Breast epithelium (tissue), 3 donors: ENCODE data around the gene KCMF1.

Source experiments
- POLR2AphosphoS5 ChIP-seq, 3 donors: sonication (generic); formaldehyde crosslinking; IDR thresholded peaks; one replicate each; pipeline ENCODE4 v1.6.1; 2017; ENCODE audit warnings: antibody characterized with exemption in 3 of 3
- TF ChIP-seq, protein P1 (sequence below), 3 donors: fragments of 450-650 bp; IDR thresholded peaks; one replicate each; pipeline ENCODE4 v1.5.1; 2016 to 2017; ENCODE audit warnings: antibody characterized with exemption in 3 of 3, mild to moderate bottlenecking in 3 of 3, moderate library complexity in 3 of 3

DNA sequence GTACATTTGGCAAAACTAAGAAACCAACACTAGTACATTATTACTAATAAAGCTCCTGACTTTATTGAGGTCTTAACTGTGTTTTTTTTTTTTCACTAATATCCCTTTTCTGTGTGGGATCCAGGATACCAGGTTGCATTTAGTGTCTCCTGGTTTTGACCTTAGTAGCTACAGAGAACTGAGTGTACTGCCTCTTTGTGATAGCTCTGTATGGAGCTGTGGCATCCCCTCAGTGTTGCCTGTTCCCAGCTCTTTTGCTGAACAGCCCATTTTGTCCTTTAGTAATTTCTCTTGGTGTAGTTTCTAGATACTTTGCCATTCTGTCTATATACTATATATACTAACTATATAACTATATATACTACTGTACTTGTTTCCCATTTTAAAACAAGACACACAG, 31.6 kb downstream of the KCMF1 start:
- TF ChIP-seq POLR2AphosphoS5 (IDR thresholded peaks at IDR 0.05) = no peak
- TF ChIP-seq, protein P1, sequence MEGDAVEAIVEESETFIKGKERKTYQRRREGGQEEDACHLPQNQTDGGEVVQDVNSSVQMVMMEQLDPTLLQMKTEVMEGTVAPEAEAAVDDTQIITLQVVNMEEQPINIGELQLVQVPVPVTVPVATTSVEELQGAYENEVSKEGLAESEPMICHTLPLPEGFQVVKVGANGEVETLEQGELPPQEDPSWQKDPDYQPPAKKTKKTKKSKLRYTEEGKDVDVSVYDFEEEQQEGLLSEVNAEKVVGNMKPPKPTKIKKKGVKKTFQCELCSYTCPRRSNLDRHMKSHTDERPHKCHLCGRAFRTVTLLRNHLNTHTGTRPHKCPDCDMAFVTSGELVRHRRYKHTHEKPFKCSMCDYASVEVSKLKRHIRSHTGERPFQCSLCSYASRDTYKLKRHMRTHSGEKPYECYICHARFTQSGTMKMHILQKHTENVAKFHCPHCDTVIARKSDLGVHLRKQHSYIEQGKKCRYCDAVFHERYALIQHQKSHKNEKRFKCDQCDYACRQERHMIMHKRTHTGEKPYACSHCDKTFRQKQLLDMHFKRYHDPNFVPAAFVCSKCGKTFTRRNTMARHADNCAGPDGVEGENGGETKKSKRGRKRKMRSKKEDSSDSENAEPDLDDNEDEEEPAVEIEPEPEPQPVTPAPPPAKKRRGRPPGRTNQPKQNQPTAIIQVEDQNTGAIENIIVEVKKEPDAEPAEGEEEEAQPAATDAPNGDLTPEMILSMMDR (IDR thresholded peaks at IDR 0.05) = no peak
